ENCODE results near the gene RAP1GDS1.
A peak's percentile ranks its signal among the peaks of the same experiment; 100 is the strongest.
"Not testable (repeated sequence)": the region's sequence is repeated elsewhere in the genome, so short reads cannot be mapped to it uniquely, and the experiment has no call there.

RAP1GDS1 gene

DNA sequence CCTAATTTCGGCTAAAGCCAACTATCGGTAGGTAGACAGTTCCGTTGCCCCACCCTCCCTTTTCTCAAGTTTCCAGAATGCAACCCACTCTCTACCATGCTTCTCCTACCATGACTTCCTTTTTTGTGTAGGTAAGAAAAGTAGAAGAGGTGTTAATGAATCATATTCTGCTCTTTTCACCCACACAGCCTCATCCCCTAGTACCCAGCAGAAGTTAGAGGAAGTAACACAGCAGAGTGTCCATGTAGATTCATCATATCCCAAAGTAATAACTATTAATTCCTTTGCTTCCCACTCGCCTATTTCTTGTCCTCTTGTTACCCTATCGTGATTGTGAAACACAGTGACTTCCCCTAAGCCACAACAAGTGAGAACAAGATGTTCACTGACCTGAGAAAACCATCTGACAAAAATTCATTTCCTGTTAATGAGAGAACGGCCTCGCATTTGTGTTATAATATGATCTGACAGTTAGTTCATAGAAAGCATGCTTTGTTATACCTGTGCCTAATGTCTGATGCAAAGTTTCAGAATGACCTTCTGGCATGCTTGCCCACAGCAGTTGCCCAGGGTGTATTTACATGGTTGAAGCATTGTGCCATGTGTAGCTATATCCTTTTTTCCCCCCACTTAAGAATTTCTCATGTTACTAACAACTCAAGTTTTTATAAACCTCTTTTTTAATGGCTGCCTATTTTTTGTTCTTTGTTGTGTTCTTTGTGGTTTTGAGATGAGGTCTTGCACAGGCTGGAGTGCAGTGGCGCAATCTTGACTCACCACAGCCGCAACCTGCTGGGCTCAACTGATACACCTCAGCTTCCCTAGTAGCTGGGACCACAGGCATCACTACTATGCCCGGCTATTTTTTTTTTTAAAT lies 185.6 kb downstream of the RAP1GDS1 start:
- peak; percentile 36 for DNase-seq

DNA sequence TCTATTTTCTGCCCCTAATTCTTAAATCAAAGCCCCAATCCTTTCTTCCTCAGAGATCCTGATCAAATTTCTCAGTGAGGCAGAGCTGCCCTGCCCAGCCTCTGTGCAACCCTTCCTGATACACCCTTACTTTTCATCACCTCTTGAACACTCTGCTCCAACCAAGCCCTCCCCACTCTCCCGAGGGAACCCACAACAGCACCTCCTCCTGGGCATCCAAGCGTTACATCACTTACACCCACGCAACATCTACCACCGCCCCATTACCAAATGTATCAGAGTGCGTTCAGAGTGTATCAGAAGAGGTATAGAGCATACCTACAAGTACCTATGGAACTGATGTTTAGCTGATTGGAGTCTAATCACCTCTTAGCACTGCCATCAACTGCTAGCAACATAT lies 186.5 kb downstream of the RAP1GDS1 start:
- no peak for DNase-seq

DNA sequence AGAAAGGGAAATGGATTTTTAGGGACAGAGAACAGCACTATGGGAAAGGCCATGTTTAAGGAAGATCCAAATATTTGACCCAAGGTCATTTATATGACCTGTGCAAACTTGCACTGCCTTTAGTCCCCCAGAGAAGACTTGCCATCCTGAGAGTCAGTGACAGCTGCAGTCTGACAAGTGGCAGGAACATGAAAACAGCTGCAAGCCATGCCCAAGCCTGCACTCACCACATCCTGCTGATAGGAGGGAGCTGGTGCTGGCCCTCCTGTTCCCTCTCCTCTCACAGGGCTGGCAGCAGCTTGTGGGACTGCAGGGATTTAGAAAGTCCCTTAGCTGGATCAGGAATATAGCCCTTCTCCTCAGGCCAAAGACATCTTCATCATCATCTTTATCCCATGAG lies 187.7 kb downstream of the RAP1GDS1 start:
- DNase-seq = peak; percentile 38

DNA sequence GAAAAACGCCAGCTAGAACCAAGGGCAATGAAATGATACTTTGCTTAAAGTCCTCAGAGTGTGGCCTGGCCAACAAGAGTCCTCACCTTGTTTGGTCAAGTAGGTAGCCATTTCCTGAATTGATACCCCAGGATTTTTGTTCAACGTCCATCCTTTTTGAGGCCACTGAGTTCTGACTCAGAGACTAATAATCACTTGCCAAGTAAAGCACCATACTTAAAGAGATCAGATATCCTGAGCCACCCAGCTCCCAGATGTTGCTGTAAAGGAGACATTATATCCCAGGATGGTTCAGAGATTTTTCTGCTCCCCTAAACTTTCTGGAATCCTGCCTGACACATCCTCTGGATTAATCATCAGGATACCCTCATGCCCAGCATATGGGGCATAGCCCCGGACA lies 190.9 kb downstream of the RAP1GDS1 start:
- no peak for DNase-seq

DNA sequence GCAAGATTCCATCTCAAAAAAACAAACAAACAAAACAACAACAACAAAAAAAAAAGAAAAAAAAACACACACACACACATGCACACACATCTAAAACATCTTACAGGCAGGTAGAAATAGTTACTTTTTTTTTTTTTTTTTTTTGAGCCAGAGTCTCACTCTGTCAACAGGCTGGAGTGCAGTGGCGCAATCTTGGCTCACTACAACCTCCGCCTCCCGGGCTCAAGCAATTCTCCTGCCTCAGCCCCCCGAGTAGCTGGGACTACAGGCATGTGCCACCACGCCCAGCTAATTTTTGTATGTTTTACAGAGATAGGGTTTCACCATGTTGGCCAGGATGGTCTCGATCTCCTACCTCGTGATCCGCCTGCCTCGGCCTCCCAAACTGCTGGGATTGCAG lies 196.2 kb downstream of the RAP1GDS1 start:
- not testable (repeated sequence) for DNase-seq

DNA sequence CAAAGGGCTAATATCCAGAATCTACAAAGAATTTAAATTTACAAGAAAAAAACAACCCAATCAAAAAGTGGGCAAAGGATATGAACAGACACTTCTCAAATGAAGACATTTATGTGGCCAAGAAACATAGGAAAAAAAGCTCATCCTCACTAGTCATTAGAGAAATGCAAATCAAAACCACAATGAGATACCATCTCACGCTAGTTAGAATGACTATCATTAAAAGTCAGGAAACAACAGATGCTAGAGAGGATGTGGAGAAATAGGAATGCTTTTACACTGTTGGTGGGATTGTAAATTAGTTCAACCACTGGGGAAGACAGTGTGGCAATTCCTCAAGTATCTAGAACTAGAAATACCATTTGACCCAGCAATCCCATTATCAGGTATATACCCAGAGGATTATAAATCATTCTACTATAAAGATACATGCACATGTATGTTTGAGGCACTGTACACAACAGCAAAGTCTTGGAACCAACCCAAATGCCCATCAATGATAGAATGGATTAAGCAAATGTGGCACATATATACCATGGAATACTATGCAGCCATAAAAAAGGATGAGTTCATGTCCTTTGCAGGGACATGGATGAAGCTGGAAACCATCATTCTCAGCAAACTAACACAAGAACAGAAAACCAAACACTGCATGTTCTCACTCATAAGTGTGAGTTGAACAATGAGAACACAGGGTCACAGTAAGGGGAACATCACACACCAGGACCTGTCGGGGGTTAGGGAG lies 200.1 kb downstream of the RAP1GDS1 start:
- not testable (repeated sequence) for DNase-seq

DNA sequence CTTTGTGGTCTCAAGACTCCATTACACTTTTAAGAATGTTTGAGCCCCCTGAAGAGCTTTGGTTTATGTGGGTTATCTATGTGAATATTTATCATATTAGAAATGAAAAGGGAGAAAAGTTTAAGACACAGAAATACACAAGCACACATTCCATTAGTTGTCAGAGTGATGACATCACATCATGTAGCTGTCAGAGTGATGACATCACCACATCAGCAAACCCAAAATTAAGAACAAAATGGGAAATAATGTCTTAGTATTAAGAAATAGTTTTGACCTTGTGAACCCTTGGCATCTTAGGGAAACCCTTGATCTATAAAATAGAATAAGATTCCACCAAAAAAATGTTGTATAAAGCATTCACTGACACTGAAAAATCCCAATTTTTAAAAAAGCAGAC lies 201.3 kb downstream of the RAP1GDS1 start:
- no peak for DNase-seq

DNA sequence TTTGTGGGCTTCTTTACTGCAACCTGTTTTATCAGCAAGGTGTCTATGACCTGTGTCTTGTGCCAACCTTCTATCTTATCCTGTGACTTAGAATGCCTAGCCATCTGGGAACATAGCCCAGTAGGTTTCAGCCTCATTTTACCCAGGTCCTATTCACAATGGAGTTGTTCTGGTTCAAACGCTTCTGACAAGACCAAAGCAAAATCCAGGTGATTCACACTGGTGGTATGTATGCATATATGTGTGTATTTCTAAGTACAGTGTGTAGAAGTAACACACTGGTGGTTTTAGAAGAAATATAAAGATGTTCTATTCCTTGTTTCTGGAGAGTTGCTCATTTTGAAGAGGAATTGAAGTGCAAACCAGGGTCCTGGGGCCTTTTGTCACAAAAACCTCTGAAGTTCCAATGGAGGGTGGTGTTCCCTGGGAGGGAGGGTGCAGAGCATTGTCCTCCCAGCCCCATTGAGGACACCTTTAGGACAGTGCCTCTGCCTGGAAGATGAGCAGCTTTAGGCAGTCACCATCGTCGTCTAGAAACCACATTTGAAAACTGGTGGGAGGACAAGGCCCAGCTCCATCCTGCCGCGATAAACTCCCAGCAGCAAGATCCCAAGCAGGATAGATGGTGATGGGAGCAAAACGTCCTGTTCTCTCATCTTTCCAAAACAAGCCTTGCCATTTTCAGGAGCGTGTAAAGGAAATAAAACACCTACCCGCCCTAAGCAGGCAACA lies 205.8 kb downstream of the RAP1GDS1 start:
- DNase-seq = no peak

DNA sequence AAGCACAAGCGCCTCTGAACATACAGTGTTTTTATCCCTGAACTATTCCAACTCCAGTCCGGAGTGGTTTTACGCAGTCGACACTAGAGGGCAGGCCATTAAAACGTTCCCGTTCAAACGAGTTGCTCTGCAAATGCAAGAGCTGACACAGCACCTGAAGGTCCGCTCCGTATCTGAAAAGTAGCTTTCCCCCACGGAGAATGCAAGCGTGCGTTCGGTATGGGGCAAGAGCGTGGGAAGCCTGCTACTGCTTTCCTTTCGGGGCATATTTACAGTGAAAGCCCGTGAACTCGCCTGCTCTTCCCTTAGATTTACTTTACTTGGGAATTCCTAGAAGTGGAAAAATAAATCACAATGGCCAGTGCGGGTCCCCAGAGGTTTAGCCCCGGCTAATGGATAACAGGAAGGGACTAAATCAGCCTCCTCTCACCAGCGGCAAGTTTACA lies 206.5 kb downstream of the RAP1GDS1 start:
- DNase-seq = peak; percentile 68

DNA sequence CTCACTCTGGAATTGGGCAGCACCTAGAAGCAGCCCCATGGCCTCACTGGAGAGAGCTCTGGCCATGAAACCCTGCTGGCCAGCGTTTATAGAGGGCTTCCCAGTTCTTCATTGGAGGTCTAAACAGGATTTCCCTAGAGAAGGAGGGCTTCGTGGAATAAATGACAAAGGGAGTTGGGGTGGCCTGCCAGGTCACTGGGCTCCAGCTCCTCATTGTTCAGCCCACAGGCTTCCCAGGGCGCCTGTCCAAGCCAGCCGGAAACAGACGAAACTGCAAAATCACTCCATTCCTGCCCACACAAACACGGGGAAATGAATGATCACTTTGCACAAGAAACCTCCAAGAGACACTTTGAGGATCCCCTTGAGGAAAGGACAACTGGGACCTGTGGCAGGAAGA lies 207.5 kb downstream of the RAP1GDS1 start:
- no peak for DNase-seq

DNA sequence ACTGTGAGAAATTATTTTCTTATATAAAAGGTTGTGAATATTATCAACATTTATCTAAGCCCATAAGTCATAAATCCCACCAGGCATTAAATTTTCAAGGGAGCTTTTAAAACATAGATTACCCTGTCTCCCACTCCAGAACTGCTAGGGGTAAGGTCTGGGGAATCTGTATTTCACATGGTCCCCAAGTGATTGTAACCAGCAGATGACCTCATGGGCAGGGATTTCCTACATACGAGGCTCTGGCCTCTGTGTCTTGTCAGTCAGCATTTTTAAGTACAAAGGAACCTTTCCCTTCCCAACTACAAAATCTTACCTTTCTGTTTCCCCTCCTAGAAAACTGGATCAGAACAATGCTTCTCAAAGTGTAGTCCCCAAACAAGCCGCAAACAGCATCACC lies 208.6 kb downstream of the RAP1GDS1 start:
- DNase-seq = no peak

DNA sequence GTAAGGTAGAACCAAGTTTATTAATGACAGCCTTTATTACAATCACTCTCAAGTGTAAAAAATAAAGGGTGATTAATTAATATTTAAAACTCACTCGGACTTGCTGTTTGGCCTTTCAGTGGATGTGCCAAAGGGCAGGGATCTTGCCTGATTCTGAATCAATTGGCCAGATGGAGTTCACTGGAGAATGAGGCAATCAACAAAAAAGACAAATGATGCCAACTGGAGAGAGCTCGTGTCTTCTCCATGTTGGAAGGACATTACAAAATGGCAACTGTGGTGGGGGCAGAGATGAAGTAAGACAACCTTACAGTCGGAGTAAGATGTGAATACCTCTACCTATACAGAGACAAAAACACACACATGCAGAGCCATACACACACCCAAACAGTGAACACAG lies 209.2 kb downstream of the RAP1GDS1 start:
- DNase-seq = no peak

DNA sequence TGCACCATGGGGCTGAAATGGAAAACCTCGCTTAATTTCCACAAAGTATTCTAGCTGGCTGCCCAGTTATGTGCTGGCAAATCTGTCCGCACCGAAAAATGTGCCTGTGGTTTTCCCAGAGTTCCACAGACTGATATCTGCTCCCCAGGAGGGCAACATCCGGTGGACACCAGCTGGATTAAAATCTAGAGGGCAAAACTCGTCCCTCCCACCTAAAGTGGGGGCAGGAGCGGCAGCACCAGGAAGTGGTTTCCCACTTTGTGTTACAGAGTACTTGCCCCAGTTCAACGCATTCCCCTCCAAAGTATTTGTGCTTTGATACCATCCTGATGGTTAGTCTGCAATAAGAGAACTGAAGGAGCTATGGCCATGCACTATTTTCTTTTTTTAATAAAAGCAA lies 209.6 kb downstream of the RAP1GDS1 start:
- DNase-seq = no peak

DNA sequence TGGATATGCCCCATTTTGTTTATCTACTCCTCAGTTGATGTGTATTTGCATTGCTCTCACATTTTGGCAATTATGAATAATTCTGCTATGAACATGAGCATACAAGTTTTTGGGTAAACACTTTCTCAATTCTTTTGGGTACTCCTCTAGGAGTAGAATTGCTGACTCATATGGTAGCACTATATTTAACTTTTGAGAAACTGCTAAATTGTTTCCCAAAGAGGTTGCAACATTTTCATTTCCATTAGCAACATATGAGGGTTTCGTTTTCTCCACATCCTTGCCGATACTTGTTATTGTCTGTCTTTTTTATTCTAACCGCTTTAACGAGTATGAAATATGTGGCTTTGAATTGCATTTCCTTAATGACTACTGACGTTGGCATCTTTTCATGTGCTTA lies 211.9 kb downstream of the RAP1GDS1 start:
- no peak for DNase-seq

DNA sequence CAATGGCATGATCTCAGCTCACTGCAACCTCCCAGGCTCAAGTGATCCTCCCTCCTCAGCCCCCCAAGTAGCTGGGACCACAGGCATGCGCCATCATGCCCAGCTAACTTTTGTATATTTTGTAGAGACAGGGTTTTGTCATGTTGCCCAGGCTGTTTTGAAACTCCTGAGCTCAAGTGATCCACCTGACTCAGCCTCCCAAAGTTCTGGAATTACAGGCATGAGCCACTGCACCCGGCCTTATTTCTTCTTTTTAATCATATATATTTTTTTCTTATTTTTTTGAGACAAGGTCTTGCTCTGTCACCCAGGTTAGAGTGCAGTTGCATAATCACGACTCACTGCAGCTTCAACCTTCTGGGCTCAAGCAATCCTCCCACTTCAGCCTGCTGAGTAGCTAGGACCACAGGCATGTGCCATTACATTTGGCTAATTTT lies 213.2 kb downstream of the RAP1GDS1 start:
- no peak for DNase-seq

DNA sequence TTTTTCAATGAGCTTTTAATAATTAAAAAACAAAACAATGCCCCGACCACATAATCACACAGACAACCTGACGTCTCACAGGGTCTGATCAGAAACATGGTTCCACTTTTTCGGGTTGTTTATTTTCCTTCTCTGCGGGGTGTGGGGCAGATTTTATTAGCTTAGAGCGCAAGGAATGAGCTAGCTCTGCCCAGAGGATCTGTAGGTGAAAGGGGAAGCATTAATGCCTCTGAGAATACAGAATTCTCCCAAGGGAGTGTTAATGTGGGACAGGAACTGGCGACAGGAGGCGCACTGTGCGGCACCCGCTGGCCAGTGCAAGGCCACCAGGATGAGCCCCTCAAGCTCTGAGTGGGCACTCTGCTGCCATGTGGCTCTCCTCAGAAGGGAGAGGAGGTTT lies 215.7 kb downstream of the RAP1GDS1 start:
- no peak for DNase-seq

DNA sequence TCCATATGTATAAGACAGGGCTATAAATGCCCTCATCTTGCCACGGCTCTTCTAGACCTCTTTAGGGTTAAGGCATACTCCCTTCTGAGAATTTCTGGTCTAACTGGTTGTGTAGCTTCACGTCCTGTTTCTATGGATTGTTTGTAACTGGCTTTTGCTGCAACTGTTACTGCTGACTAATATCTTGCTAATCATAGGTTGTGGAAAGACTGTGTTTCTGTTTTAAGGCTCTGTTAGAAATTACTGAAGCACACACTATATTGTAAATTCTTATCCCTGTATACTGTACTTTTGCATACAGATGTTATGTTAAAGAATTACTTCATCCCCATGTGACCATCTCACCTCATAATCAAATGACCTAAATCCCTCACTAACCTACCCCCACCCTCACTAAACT lies 218.4 kb downstream of the RAP1GDS1 start:
- DNase-seq = not testable (repeated sequence)

DNA sequence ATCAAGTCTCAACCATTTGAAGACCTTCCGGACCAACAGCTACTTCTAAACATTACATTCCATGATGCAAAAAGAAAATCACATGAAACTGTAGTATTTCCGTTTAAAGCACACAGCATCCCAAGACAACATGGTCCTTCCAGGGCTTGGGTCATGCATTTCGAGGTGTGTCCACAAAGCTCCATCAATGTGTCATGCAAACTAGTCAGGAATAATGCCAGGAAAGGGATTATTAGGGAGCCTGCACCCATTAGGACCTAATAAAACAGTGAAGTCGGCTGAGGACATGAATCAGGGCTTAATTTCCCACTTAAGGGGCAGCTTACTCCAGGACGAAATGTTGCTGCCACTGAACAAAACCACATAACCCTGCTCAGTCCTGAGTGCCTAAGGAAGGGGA lies 219.4 kb downstream of the RAP1GDS1 start:
- no peak for DNase-seq

DNA sequence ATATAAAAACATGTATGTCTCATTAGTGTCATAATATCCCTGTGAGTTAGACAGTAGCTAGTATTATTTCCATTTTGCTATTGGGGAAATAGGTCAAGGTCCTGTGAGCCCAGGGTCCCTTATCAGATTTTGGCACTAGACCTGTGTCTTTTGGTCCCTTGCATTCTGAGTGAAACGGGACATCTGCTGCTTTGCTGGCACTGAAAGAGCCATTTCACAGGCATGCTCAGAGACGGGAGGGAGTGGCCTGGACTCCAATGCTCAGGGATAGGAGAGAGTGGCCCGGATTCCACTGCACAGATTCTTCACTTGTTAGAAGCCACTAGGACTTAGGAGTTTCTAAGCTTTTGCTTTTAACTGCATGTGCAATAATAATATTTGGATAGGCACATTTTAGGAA lies 220.0 kb downstream of the RAP1GDS1 start:
- DNase-seq = no peak

DNA sequence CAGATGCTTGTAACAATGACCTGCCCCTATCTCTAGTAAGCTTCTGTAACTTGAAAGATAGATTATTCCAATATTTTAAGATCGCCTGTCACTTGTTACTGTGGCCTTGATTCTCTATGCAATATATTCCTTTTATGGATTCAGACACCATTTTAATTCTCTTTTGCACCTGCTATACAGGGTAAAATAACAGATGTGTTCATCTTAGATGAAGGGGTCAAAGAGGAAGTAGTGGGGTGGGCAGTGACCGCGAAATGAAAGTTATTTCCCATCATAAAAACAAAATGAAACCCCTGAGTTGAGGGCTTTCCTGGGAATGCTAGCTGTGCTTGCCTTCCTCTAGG lies 221.3 kb downstream of the RAP1GDS1 start:
- no peak for DNase-seq

DNA sequence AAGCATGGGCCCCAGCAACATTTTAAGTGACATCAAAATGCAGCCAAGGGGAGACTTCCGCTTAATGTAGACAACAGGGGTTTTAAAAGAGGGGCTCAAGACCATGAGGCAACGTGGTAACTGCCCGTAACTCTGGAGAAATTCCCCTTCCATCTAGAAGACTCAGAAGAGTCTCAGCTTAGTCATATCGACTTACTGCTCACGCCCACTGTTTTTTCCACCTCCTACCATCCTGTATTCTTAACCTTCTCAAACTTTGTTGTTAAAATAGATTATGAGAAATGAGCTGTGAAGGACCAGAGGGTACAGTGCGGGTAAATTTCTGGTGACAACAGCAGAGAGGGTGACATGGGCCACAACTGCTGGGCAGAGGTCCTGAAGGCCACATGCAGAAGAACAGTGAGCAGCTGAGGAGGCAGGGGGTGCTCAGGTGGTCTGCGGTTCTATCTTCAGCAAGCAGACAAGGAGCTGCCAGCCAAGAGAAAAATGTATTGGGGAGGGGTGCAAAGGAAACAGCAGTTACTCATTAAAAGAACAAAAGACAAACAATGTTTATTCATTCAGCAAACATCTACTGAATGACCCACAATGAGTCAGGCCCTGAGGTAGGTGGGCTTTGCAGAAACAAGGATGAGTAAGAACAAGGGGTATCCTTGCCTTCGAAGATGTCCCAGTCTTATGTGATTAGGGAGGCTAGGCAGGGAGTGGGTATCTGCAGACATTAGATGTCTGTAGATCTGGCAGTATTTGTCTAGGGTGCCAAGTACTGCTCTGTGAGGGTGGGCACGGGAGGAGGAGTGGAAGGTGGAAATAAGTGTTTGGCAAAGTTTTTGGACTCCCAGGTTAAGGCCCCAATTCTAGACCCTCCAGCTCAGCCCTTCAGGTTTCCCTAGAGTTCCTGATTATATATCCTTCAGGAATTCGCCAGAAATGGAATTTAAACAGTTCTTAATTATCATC lies 221.9 kb downstream of the RAP1GDS1 start:
- DNase-seq = no peak

DNA sequence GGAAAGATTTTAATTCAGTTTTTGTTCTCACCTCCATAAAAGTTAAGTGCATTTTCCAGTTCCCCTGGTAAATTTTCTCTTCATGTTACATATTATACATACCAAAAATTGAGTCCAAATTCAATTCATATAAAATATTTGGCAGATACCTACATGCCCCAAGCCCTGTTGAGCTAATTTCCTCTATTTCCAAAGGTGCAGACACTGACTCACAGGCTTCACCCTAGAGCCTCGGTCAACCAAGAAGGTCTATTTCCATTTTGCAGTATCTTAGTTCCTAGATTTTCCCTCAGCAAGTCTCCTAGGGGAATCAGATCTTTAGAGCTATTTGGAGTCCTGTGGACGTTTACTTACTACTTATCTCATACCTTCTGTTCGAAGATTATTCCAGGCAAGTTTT lies 222.8 kb downstream of the RAP1GDS1 start:
- DNase-seq = no peak
